ENCODE data around the gene TMC4.
"Not testable (repeated sequence)": the region's sequence is repeated elsewhere in the genome, so short reads cannot be mapped to it uniquely, and the experiment has no call there.

- not testable (repeated sequence) for TF ChIP-seq CTCF, POLR2AphosphoS5, POLR2A (IDR thresholded peaks at IDR 0.05)
These were observed 44.7 kb upstream of the TMC4 start for GRCh38 chr19:54217517-54218247.

Data from gastroesophageal sphincter (tissue), 3 donors.